Gastrocnemius medialis (tissue), 4 donors: ENCODE measurements around the gene GALNT10. TPM values are rescaled to one million over a fixed set of nuclear protein-coding genes. Genes with fewer than 3 reads are reported as not detected.

Experiments
- ATAC-seq, 2 donors: fragments of 150-250 bp; one replicate each; pipeline ENCODE4 v1.9.1; 2016
- DNase-seq, 2 donors: peaks; one replicate each; pipeline ENCODE4 v3.0.0-alpha.2; 2019
- H3K27ac ChIP-seq, 4 donors: fragments of 200-600 bp; sonication (generic); 1 replicate in 1 of 4; 2 replicates in 3 of 4; pipeline ENCODE4 v1.5.1; 2016 to 2018; ENCODE audit warnings: mild to moderate bottlenecking in 2 of 4, moderate library complexity in 1 of 4
- H3K27me3 ChIP-seq, 3 donors: fragments of 200-600 bp; sonication (generic) in 2 of 3; 1 replicate in 1 of 3; 2 replicates in 2 of 3; pipeline versions ENCODE4 v1.5.1 to v1.6.0; 2016 to 2019; ENCODE audit warnings: mild to moderate bottlenecking in 1 of 3, moderate library complexity in 1 of 3
- H3K36me3 ChIP-seq, 2 donors: fragments of 200-600 bp; sonication (generic) in 1 of 2; one replicate each; pipeline ENCODE4 v1.5.1; 2017 to 2018
- H3K4me1 ChIP-seq, 2 donors: fragments of 200-600 bp; sonication (generic) in 1 of 2; one replicate each; pipeline ENCODE4 v1.5.1; 2016 to 2017; ENCODE audit warnings: mild to moderate bottlenecking in 2 of 2
- H3K4me3 ChIP-seq, 4 donors: fragments of 200-600 bp; sonication (generic) in 3 of 4; 1 replicate in 1 of 4; 2 replicates in 3 of 4; pipeline ENCODE4 v1.5.1; 2016 to 2019; ENCODE audit warnings: mild to moderate bottlenecking in 2 of 4
- H3K9me3 ChIP-seq, 3 donors: fragments of 200-600 bp; sonication (generic) in 2 of 3; 1 replicate in 1 of 3; 2 replicates in 2 of 3; pipeline ENCODE4 v1.5.1; 2016 to 2019
- CTCF ChIP-seq, 5 experiments: fragments of 450-650 bp in 3 of 5; fragments of 200-600 bp in 2 of 5; sonication (generic) in 2 of 5; IDR thresholded peaks in 4 of 5; conservative IDR thresholded peaks in 1 of 5; 1 replicate in 4 of 5; 2 replicates in 1 of 5; pipeline ENCODE4 v1.5.1; 2016 to 2019; ENCODE audit warnings: antibody characterized with exemption in 5 of 5, mild to moderate bottlenecking in 3 of 5, moderate library complexity in 3 of 5
- POLR2A ChIP-seq, 2 donors: fragments of 450-650 bp; IDR thresholded peaks; one replicate each; pipeline ENCODE4 v1.6.1; 2017; ENCODE audit warnings: antibody characterized with exemption in 2 of 2, mild to moderate bottlenecking in 2 of 2, moderate library complexity in 2 of 2
- in situ Hi-C, 4 donors: fragments of 200-750 bp; cut with MboI; loops; one replicate each; pipeline versions ENCODE4 v1.15.0 to v1.8.0; 2017; ENCODE audit warnings: low sequenced_read_pairs in 4 of 4
- intact Hi-C: fragments of 100-400 bp; cut with DNase I; formaldehyde crosslinking; loops from one replicate; pipeline ENCODE4 v1.15.1; 2023; ENCODE audit warnings: low total_unique reads
- total RNA-seq, 4 donors: library from RNA; depleted of rRNA; stranded (reverse); fragments of >200 nt; gene quantifications; one replicate each; pipeline versions ENCODE4 v1.1.0 to v1.2.3, GENCODE V29; 2016

The GALNT10 gene
- total RNA-seq, 4 donors from 2014 or later: 6.1 to 9.9 (median 6.4) TPM

GRCh38 chr5:154371687-154372086, 181.2 kb downstream of the GALNT10 start:
- Histone ChIP-seq H3K4me3 (no peak overlapping the region), H3K36me3 (peaks cover 0 to 5% of the 10 kb centered on the region in 2 donors), H3K27ac (peak overlapping the region in 1 of 4 donors; percentile 32), H3K27me3 (no peaks in the 10 kb centered on the region), H3K4me1 (peaks cover 12 to 16% of the 10 kb centered on the region in 2 donors), H3K9me3 (no peaks in the 10 kb centered on the region)
- peak; percentile 45 to 62 for DNase-seq
- intact Hi-C loops: no loop called here
- no peak for TF ChIP-seq CTCF (IDR thresholded peaks at IDR 0.05 in 4 of 5, conservative IDR thresholded peaks at IDR 0.05 in 1 of 5)
- TF ChIP-seq POLR2A (IDR thresholded peaks at IDR 0.05): no peak
- ATAC-seq: peak; percentile 88 to 95
- in situ Hi-C loops: no loop called here

- ATAC-seq: no peak
- peaks cover 12 to 16% of the 10 kb centered on the region in 2 donors for H3K4me1 ChIP-seq
- intact Hi-C loops (no loop called here), in situ Hi-C loops (no loop called here)
- H3K36me3 ChIP-seq: peaks cover 0 to 13% of the 10 kb centered on the region in 2 donors
- no peak for TF ChIP-seq POLR2A (IDR thresholded peaks at IDR 0.05)
- TF ChIP-seq CTCF (IDR thresholded peaks at IDR 0.05 in 4 of 5, conservative IDR thresholded peaks at IDR 0.05 in 1 of 5): no peak
- H3K27me3 ChIP-seq: no peaks in the 10 kb centered on the region
- H3K9me3 ChIP-seq: no peaks in the 10 kb centered on the region
- no peak for DNase-seq
- H3K27ac ChIP-seq: no peak overlapping the region
- no peak overlapping the region for H3K4me3 ChIP-seq
Measured at GRCh38 chr5:154372661-154373060, 182.1 kb downstream of the GALNT10 start.

- ATAC-seq: no peak
- no peak overlapping the region for H3K27ac ChIP-seq
- no peaks in the 10 kb centered on the region for H3K27me3 ChIP-seq
- H3K9me3 ChIP-seq: no peaks in the 10 kb centered on the region
- intact Hi-C loops: no loop called here
- no peak overlapping the region for H3K4me3 ChIP-seq
- TF ChIP-seq CTCF (IDR thresholded peaks at IDR 0.05 in 4 of 5, conservative IDR thresholded peaks at IDR 0.05 in 1 of 5): no peak
- TF ChIP-seq POLR2A (IDR thresholded peaks at IDR 0.05): no peak
- in situ Hi-C loops: no loop called here
- peaks cover 12 to 16% of the 10 kb centered on the region in 2 donors for H3K4me1 ChIP-seq
- no peak for DNase-seq
- H3K36me3 ChIP-seq: peaks cover 0 to 13% of the 10 kb centered on the region in 2 donors
Measured at GRCh38 chr5:154373326-154373725, 182.8 kb downstream of the GALNT10 start.

GRCh38 chr5:154373729-154374179, 183.2 kb downstream of the GALNT10 start:
- in situ Hi-C loops (no loop called here), intact Hi-C loops (no loop called here)
- Histone ChIP-seq H3K4me1 (peaks cover 12 to 16% of the 10 kb centered on the region in 2 donors), H3K27ac (no peak overlapping the region), H3K9me3 (no peaks in the 10 kb centered on the region), H3K27me3 (no peaks in the 10 kb centered on the region), H3K36me3 (peaks cover 0 to 13% of the 10 kb centered on the region in 2 donors), H3K4me3 (no peak overlapping the region)
- DNase-seq (no peak), ATAC-seq (peak in 1 of 2 donors; percentile 29)
- no peak for TF ChIP-seq CTCF (IDR thresholded peaks at IDR 0.05 in 4 of 5, conservative IDR thresholded peaks at IDR 0.05 in 1 of 5)
- no peak for TF ChIP-seq POLR2A (IDR thresholded peaks at IDR 0.05)

- in situ Hi-C loops (no loop called here), intact Hi-C loops (no loop called here)
- peaks cover 12 to 16% of the 10 kb centered on the region in 2 donors for H3K4me1 ChIP-seq
- H3K27me3 ChIP-seq: no peaks in the 10 kb centered on the region
- H3K36me3 ChIP-seq: peaks cover 0 to 13% of the 10 kb centered on the region in 2 donors
- H3K27ac ChIP-seq: no peak overlapping the region
- ATAC-seq (no peak), DNase-seq (no peak)
- no peaks in the 10 kb centered on the region for H3K9me3 ChIP-seq
- no peak for TF ChIP-seq POLR2A (IDR thresholded peaks at IDR 0.05)
- TF ChIP-seq CTCF (IDR thresholded peaks at IDR 0.05 in 4 of 5, conservative IDR thresholded peaks at IDR 0.05 in 1 of 5): no peak
- H3K4me3 ChIP-seq: no peak overlapping the region
Measured at GRCh38 chr5:154374264-154374663, 183.7 kb downstream of the GALNT10 start.
